DOHH2 (cell line): ENCODE measurements around the gene CRYBA1.
"Not testable (repeated sequence)": the region's sequence is repeated elsewhere in the genome, so short reads cannot be mapped to it uniquely, and the experiment has no call there.

Source experiments
- H3F3A ChIP-seq: fragments of 200-600 bp; sonication (generic), shearing (Covaris generic); 2 replicates; pipeline ENCODE4 v1.6.0; 2016; ENCODE audit warnings: antibody characterized with exemption, mild to moderate bottlenecking; ENCODE audit not compliant: control insufficient read depth, insufficient read depth
- H3K27ac ChIP-seq: fragments of 200-600 bp; sonication (generic); 2 replicates; pipeline ENCODE4 v1.5.1; 2014; ENCODE audit warnings: low read depth, mild to moderate bottlenecking, low read length, moderate library complexity
- H3K27me3 ChIP-seq: fragments of 200-600 bp; sonication (generic); 2 replicates; pipeline ENCODE4 v1.6.1; 2014; ENCODE audit warnings: mild to moderate bottlenecking, low read length, mixed read lengths; ENCODE audit not compliant: control insufficient read depth
- H3K36me3 ChIP-seq: fragments of 200-600 bp; sonication (generic); 2 replicates; pipeline ENCODE4 v1.6.1; 2014; ENCODE audit warnings: mild to moderate bottlenecking, low read length, moderate library complexity, mixed read lengths; ENCODE audit not compliant: control insufficient read depth
- H3K4me1 ChIP-seq: fragments of 200-600 bp; sonication (generic); 2 replicates; pipeline ENCODE4 v1.6.1; 2014; ENCODE audit warnings: mild to moderate bottlenecking, low read length, mixed read lengths; ENCODE audit not compliant: control insufficient read depth
- H3K4me2 ChIP-seq: fragments of 200-600 bp; sonication (generic); 2 replicates; pipeline ENCODE4 v1.6.0; 2014; ENCODE audit warnings: mild to moderate bottlenecking, low read length, moderate library complexity
- H3K4me3 ChIP-seq: fragments of 200-600 bp; sonication (generic); 2 replicates; pipeline ENCODE4 v1.5.1; 2014; ENCODE audit warnings: mild to moderate bottlenecking, low read length, mixed read lengths
- H3K79me2 ChIP-seq: fragments of 200-600 bp; sonication (generic); 2 replicates; pipeline ENCODE4 v1.6.1; 2014; ENCODE audit warnings: mild to moderate bottlenecking, low read length, mixed read lengths; ENCODE audit not compliant: control insufficient read depth
- H3K9me2 ChIP-seq: fragments of 200-600 bp; sonication (generic); replicated peaks from 2 replicates; pipeline ENCODE4 v1.6.1; 2014; ENCODE audit warnings: mild to moderate bottlenecking, low read length, mixed read lengths; ENCODE audit not compliant: control insufficient read depth
- H3K9me3 ChIP-seq: fragments of 200-600 bp; sonication (generic); 2 replicates; pipeline ENCODE4 v1.6.1; 2014; ENCODE audit warnings: antibody characterized with exemption, low read length, mixed read lengths; ENCODE audit not compliant: control insufficient read depth, insufficient read depth
- H4K20me1 ChIP-seq: fragments of 200-600 bp; sonication (generic); 2 replicates; pipeline ENCODE4 v1.6.0; 2014; ENCODE audit warnings: low read depth, mild to moderate bottlenecking, antibody characterized with exemption, low read length, moderate library complexity; ENCODE audit not compliant: control insufficient read depth, insufficient read depth
- EZH2phosphoT487 ChIP-seq: fragments of 200-600 bp; sonication (generic); IDR thresholded peaks from 2 replicates; pipeline ENCODE4 v1.6.1; 2017; ENCODE audit warnings: borderline replicate concordance, mild to moderate bottlenecking, antibody characterized with exemption, low read length, moderate library complexity, mixed read lengths
- TF ChIP-seq, protein P1 (sequence below): fragments of 200-600 bp; sonication (generic); IDR thresholded peaks from one replicate; pipeline ENCODE4 v1.5.1; 2014; ENCODE audit warnings: antibody characterized with exemption, mild to moderate bottlenecking, low read depth, low read length; ENCODE audit not compliant: poor library complexity, severe bottlenecking

The CRYBA1 gene, protein sequence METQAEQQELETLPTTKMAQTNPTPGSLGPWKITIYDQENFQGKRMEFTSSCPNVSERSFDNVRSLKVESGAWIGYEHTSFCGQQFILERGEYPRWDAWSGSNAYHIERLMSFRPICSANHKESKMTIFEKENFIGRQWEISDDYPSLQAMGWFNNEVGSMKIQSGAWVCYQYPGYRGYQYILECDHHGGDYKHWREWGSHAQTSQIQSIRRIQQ

DNA sequence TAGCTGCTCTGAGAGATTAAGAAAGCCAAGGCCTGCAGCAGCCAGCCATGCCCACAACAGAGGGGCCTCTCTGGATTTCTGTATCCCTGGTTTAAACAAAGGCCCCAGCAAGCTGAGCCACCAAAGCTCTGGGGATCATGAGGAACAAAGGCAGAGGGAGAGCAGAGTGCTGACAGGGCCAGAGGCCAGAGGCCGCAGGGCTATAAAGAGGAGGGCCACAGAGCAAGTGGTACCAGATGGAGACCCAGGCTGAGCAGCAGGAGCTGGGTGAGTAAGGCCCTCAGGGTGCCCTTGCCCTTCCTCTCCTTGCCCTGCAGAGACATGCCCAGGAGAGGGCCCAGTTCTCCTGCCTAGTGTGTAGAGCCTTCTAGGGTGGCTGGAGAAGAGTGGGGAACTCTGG, at the start of gene CRYBA1:
TSS of gene CRYBA1 (plus strand) at position 232 of the 400 bp plus-strand sequence. CDS start at position 237, 5 bp downstream.
- Histone ChIP-seq H3K4me2 (no peak within 1 kb of the TSS), H3K27me3 (no peaks in the 10 kb centered on the region), H3K27ac (no peak within 1 kb of the TSS), H3F3A (no peaks in the 10 kb centered on the region), H3K36me3 (no peaks in the 10 kb centered on the region), H3K4me3 (no peak within 1 kb of the TSS), H3K4me1 (peaks cover 5% of the 10 kb centered on the region), H3K79me2 (no peaks in the 10 kb centered on the region), H4K20me1 (no peaks in the 10 kb centered on the region), H3K9me2 (no peaks in the 10 kb centered on the region), H3K9me3 (no peaks in the 10 kb centered on the region)
- no peak for TF ChIP-seq EZH2phosphoT487
- TF ChIP-seq, protein P1, sequence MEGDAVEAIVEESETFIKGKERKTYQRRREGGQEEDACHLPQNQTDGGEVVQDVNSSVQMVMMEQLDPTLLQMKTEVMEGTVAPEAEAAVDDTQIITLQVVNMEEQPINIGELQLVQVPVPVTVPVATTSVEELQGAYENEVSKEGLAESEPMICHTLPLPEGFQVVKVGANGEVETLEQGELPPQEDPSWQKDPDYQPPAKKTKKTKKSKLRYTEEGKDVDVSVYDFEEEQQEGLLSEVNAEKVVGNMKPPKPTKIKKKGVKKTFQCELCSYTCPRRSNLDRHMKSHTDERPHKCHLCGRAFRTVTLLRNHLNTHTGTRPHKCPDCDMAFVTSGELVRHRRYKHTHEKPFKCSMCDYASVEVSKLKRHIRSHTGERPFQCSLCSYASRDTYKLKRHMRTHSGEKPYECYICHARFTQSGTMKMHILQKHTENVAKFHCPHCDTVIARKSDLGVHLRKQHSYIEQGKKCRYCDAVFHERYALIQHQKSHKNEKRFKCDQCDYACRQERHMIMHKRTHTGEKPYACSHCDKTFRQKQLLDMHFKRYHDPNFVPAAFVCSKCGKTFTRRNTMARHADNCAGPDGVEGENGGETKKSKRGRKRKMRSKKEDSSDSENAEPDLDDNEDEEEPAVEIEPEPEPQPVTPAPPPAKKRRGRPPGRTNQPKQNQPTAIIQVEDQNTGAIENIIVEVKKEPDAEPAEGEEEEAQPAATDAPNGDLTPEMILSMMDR, result no peak

DNA sequence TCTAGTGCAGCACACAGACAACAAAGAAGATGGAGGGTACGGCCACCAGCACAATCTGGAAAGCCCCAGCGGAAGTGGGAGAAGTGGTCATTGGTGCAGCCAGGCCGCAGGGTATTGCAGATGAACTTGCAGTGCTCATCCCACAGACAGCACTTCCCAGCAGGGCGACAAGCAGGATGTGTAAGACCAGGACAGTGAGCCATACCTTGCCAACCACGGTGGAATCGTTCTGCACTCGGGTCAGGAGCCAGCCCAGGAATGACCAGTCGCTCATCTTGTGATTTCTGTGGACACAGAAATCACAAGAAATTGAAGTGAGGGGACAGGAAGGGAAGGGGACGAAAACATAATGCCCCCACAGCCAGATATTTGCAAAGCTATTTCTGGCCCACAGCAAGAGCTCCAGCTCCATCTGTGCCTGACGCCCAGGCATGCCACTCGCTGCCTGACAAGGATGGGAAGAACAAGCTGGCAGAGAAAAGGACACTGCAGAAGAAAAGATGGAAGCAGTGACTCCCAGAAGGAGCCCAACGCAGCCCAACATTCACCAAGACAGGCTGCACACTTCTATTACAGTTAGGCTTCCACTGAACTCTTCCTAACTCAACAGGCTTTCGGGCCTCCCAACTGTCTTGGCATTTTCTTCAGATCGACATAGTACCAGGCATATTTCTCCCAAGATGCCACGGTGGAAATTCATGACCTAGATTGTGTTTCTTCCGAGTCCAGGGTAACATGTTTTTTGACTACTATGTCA, 49.0 kb upstream of the CRYBA1 start:
- Histone ChIP-seq H3K4me2 (no peak overlapping the region), H3K79me2 (no peaks in the 10 kb centered on the region), H3F3A (peaks cover 8% of the 10 kb centered on the region), H4K20me1 (no peaks in the 10 kb centered on the region), H3K27ac (no peak overlapping the region), H3K4me3 (no peak overlapping the region), H3K27me3 (no peaks in the 10 kb centered on the region), H3K9me2 (no peaks in the 10 kb centered on the region), H3K9me3 (no peaks in the 10 kb centered on the region), H3K36me3 (no peaks in the 10 kb centered on the region), H3K4me1 (peaks cover 38% of the 10 kb centered on the region)
- TF ChIP-seq EZH2phosphoT487, result no peak
- TF ChIP-seq, protein P1, result no peak

DNA sequence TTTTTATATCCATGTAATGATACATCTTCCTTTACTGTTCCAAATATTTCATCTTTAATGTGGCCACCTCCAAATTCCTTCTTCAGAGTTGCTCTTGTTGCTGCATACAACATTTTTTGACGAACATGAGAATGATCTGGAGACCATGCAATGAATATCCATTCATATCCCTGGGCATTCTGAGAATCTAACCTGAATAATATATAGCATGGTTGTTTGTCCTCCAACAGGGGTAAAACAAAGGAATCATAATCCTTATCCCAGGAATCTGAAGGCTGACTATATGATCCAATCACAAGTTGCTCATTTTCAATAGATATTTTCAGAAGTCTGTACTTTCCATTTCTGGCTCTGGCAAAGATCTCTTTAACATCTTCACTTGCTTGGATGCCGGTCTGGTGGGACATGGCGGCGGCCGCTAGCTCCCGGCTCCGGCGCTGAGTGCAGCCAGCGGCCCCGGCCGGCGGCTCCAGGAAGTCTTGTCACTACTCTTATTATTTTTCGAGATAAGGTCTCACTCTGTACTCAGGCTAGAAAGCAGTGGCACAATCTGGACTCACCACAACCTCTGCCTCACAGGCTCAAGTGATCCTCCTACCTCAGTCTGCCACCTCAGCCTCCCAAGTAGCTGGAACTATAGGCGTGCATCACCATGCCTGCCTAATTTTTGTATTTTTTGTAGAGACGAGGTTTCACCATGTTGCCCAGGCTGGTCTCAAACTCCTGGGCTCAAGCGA, 42.4 kb upstream of the CRYBA1 start:
- not testable (repeated sequence) for H3K9me2 ChIP-seq, H4K20me1 ChIP-seq, H3K4me1 ChIP-seq, H3K79me2 ChIP-seq, H3K4me3 ChIP-seq, H3K27me3 ChIP-seq, H3K9me3 ChIP-seq, H3K36me3 ChIP-seq, H3F3A ChIP-seq, H3K27ac ChIP-seq, H3K4me2 ChIP-seq

DNA sequence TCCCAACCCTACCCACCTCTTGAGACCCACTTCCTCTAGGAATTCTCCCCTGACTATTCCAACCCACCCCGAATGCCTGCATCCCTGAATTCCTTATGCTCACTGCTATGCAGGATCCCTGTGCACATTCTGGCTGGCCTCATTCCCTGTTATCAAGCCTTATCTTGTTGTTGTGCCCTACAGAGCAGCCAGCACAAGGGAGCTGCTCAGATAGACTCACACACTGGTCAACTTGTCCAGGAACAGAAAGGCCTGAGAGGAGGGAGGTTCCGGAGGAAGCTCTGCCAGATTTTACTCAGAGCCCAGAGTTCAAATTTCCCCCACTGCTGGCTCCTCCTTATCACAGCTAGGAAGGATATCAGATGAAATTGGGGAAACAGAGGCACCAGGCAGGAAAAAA, 41.6 kb upstream of the CRYBA1 start:
- H4K20me1 ChIP-seq, result no peaks in the 10 kb centered on the region
- H3K4me1 ChIP-seq, result peaks cover 8% of the 10 kb centered on the region
- no peak overlapping the region for H3K4me3 ChIP-seq
- TF ChIP-seq EZH2phosphoT487, result no peak
- TF ChIP-seq, protein P1, result no peak
- H3K9me3 ChIP-seq, result no peaks in the 10 kb centered on the region
- no peaks in the 10 kb centered on the region for H3K36me3 ChIP-seq
- no peaks in the 10 kb centered on the region for H3K9me2 ChIP-seq
- no peaks in the 10 kb centered on the region for H3F3A ChIP-seq
- H3K27me3 ChIP-seq, result no peaks in the 10 kb centered on the region
- no peak overlapping the region for H3K27ac ChIP-seq
- H3K79me2 ChIP-seq, result no peaks in the 10 kb centered on the region
- no peak overlapping the region for H3K4me2 ChIP-seq
